GM19240 (cell line): ENCODE results near the gene B2M.
A peak's percentile ranks its signal among the peaks of the same experiment; 100 is the strongest.
"Not testable (repeated sequence)": the region's sequence is repeated elsewhere in the genome, so short reads cannot be mapped to it uniquely, and the experiment has no call there.

Experiments used
- DNase-seq: peaks from one replicate; pipeline ENCODE4 v3.0.0; 2011; ENCODE audit warnings: low spot score; ENCODE audit not compliant: insufficient read length

The B2M gene

GRCh38 chr15:44711096-44711742 lies at the start of gene B2M, which contains the start of gene PATL2:
TSS of gene B2M (plus strand) at chr15:44711517. CDS start at chr15:44711547, 30 bp downstream.
TSS of gene PATL2 (minus strand) at chr15:44711323. CDS start at chr15:44676490, 34,833 bp downstream.
- peak; percentile 37 for DNase-seq

GRCh38 chr15:44661576-44661975 lies 49.7 kb upstream of the B2M start:
- no peak for DNase-seq

DNA sequence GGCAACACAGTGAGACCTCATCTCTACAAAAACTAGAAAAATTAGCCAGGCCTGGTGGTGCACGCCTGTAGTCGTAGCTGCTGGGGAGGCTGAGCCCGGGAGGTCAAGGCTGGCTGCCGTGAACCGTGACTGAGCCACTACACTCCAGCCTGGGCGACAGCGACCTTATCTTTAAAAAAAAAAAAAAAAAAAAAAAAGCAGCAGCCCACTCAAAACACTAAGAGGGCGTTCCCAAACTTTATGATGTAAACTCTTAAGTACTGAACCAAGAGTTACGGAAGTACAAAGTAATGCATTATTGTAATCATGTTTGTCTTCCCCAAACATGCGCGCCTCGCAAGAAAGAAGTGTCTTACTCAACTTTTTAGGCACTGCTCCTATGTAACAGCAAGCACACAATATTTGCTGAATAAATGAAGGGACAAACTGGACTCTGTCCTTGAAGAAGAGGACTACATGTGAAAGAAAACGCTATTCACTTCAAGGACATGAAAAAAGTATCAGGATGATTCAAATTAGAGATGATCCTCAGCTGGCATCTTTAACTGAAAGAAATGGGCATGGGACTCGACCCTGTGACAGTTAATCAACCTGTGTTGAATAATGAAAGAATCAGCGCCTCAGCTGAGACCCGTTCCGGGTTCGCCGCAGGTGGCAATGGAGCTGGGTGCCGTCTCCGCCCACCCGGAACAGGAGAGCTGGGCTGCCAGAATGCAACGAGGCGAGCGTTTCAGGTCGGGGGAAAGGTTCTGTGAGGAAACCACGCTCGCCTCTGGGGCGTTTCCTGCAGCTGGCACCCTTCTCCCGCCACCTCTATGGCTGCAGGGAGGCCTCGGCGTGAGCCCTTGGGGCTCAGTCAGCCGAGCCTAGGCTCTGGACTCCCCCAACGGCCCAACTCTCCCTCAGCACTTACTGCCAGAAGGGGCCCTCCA lies 48.6 kb upstream of the B2M start:
- no peak for DNase-seq

- peak; percentile 64 for DNase-seq
These were observed 47.7 kb upstream of the B2M start, which contains the start of gene SPG11 for GRCh38 chr15:44663410-44664308. TSS of gene SPG11 (minus strand) at chr15:44663662. CDS start at chr15:44663647, 15 bp downstream.

DNA sequence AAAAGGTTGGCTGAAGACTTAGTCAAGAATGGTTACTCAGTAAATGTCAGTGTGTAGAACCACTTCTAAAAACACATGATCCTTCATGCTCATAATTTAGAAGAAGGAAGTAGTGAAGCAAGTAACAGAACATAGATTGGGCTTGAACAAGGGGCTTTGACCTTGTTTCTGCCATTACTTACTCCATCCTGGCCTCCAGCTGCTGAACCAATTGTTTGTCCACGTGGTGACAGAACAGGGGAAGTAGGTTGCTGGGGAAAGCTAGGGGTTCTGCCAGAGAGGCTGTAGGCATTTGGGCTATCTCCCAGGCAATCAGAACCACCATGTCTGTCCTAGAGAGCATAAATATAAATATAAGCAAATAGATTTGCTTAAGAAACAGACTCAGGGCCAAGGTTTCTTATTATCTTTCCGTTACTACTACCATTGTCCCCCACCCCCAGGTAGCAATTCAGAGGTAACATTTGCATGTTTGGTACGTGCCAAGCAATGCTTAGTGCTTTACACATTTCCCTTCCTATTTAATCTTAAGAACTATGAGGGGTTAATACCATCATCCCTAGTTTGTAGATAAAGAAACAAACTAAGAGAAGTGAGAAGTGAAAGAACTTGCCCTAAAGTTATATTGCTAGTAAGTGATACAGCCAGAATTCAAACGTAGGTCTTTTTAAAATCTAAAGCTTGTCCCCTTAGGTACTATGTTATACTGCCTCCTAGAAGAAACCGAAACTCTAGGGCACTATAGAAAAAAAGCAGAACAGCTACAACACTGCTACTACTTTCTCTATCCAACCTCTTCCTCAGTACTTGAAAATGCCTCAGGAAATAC lies 44.9 kb upstream of the B2M start:
- no peak for DNase-seq

GRCh38 chr15:44667039-44667360 lies 44.3 kb upstream of the B2M start:
- DNase-seq = no peak

DNA sequence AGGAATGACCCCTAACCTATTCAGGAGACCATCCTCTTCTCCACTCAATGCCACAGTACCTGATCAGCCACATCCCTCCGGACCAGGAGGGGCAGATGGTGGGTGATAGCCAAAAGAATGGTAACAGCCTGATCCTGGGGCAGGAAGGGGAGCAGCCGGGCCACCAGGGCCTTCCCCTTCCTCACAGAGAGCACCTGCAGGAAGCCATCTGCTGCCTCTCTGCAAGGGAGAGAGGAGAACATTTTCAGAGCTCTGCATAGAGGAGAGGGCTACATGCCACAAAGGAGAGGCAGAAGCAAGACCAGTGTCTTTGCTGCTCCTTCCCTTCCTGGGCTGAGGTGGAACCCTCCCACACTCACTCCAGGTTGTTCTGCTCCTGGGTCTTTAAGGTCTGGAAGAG lies 42.4 kb upstream of the B2M start:
- no peak for DNase-seq

GRCh38 chr15:44670087-44670950 lies 41.0 kb upstream of the B2M start:
- DNase-seq = no peak

GRCh38 chr15:44673639-44674038 lies 37.7 kb upstream of the B2M start:
- DNase-seq = no peak

- DNase-seq = no peak
These were observed 35.4 kb upstream of the B2M start for GRCh38 chr15:44675911-44676310.

DNA sequence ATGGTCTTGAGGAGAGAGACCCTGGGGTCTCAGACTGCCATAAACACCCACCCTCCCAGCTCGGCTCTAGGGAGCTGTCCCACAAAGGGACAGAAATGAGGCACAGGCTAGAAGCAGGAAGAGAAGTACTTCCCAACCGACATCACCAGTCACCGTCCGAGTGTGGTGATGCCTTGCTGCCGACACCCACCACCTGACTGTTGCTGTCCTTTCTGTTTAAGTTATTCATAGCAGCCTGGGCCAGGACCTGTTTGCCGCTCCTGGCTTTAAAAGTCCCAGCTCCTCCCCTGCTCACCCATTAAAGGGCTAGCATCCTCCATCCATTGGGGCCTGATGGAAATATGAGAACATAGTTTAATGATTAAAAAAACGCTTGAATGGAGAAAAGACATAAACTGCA lies 34.6 kb upstream of the B2M start:
- no peak for DNase-seq

GRCh38 chr15:44682211-44682610 lies 29.1 kb upstream of the B2M start:
- no peak for DNase-seq

DNA sequence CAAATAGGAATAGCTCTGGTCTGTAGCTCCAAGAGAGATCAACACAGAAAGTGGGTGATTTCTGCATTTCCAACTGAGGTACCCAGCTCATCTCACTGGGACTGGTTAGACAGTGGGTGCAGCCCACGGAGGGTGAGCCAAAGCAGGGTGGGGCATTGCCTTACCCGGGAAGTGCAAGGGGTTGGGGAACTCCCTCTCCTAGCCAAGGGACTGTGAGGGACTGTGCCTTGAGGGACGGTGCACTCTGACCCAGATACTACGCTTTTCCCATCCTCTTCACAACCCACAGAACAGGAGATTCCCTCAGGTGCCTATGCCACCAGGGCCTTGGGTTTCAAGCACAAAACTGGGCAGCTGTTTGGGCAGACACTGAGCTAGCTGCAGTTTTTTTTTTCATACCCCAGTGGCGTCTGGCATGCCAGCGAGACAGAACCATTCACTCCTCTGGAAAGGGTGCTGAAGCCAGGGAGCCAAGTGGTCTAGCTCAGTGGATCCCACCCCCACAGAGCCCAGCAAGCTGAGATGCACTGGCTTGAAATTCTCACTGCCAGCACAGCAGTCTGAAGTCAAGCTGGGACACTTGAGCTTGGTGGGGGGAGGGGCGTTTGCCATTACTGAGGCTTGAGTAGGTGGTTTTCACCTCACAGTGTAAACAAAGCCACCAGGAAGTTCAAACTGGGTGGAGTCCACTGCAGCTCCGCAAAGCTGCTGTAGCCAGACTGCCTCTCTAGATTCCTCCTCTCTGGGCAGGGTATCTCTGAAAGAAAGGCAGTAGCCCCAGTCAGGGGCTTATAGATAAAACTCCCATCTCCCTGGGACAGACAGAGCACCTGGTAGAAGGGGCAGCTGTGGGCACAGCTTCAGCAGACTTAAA lies 28.3 kb upstream of the B2M start:
- DNase-seq = not testable (repeated sequence)

DNA sequence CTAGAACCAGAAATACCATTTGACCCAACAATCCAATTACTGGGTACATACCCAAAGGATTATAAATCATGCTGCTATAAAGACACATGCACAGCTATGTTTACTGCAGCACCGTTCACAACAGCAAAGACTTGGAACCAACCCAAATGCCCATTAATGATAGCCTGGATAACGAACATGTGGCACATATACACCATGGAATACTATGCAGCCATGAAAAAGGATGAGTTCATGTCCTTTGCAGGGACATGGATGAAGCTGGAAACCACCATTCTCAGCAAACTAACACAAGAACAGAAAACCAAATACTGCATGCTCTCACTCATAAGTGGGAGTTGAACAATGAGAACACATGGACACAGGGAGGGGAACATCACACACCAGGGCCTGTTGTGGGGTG lies 22.0 kb upstream of the B2M start:
- not testable (repeated sequence) for DNase-seq

DNA sequence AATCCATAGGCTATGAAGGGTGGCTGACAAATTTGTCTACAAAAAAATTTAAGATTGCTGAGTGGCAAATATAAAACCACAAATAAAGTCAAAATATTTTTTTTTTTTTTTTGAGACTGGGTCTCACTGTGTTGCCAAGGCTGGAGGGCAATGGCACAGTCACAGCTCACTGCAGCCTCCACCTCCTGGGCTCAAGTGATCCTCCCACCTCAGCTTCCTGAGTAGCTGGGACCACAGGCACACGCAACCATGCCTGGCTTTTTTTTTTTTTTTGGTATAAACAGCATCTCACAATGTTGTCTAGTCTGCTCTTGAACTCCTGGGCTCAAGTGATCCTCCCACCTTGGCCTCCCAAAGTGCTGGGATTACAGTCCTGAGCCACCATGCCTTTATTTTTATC lies 21.1 kb upstream of the B2M start:
- not testable (repeated sequence) for DNase-seq

- no peak for DNase-seq
These were observed 18.7 kb upstream of the B2M start for GRCh38 chr15:44692659-44693058.

DNA sequence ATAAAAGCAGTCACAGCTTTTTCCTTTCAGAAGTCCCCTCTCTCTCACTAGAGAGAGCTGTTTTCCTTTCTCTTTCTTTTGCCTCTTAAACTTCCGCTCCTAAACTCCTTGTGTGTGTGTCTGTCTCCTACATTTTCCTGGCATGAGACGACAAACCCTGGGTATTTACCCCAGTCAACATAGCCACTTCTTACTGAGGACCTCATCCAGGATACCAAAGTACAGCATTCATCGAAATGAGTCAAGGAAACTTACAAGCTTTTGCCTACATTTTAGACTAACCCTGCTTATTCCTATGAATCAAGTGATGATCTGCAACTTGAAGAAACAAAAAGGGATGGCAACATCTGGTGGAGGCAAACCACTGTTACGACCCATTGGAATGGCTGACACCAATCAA lies 16.9 kb upstream of the B2M start:
- no peak for DNase-seq

DNA sequence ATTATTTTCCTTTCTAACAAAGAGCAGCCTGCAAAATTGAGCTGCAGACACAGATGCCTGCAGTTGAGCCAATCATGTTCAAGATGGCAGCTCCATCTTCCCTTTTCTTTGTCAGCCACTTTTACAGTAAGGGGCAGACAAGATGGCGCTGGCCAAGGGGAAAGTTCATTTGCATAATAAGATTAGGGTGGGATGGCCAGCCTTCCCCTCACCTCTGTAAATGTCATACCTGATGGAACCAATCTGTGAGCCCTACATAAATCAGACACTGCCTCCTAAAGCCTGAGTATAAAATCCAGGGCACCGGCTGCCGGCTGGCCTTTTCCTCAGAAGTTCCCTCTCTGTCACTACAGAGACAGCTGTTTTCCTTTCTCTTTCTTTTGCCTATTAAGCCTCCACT lies 16.0 kb upstream of the B2M start:
- no peak for DNase-seq

DNA sequence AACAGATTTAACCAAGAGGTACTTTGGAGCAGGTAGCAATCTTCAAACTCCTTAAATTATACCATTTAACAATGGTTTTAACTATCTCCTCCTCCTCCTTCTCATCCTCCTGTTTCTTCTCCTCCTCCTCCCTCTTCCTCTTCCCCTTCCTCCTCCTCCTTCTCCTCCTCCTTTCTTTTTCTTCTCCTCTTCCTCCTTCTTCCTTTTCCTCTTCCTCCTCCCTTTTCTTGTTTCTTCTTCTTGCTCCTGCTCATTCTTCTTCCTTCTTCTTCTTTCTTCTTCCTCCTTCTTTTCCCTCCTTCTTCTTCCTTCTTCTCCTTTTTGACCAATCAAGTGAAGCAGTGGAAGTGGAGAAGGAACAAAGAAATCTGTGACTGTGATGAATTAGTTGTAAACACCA lies 14.3 kb upstream of the B2M start:
- no peak for DNase-seq
